NCI-H345 (cell line): ENCODE data around the gene PIBF1.
"Not testable (repeated sequence)": the region's sequence is repeated elsewhere in the genome, so short reads cannot be mapped to it uniquely, and the experiment has no call there.

Source experiments
- DNase-seq: peaks from one replicate; lab custom pipeline; 2025; lab: John Stamatoyannopoulos, UW

PIBF1 gene, protein sequence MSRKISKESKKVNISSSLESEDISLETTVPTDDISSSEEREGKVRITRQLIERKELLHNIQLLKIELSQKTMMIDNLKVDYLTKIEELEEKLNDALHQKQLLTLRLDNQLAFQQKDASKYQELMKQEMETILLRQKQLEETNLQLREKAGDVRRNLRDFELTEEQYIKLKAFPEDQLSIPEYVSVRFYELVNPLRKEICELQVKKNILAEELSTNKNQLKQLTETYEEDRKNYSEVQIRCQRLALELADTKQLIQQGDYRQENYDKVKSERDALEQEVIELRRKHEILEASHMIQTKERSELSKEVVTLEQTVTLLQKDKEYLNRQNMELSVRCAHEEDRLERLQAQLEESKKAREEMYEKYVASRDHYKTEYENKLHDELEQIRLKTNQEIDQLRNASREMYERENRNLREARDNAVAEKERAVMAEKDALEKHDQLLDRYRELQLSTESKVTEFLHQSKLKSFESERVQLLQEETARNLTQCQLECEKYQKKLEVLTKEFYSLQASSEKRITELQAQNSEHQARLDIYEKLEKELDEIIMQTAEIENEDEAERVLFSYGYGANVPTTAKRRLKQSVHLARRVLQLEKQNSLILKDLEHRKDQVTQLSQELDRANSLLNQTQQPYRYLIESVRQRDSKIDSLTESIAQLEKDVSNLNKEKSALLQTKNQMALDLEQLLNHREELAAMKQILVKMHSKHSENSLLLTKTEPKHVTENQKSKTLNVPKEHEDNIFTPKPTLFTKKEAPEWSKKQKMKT

DNA sequence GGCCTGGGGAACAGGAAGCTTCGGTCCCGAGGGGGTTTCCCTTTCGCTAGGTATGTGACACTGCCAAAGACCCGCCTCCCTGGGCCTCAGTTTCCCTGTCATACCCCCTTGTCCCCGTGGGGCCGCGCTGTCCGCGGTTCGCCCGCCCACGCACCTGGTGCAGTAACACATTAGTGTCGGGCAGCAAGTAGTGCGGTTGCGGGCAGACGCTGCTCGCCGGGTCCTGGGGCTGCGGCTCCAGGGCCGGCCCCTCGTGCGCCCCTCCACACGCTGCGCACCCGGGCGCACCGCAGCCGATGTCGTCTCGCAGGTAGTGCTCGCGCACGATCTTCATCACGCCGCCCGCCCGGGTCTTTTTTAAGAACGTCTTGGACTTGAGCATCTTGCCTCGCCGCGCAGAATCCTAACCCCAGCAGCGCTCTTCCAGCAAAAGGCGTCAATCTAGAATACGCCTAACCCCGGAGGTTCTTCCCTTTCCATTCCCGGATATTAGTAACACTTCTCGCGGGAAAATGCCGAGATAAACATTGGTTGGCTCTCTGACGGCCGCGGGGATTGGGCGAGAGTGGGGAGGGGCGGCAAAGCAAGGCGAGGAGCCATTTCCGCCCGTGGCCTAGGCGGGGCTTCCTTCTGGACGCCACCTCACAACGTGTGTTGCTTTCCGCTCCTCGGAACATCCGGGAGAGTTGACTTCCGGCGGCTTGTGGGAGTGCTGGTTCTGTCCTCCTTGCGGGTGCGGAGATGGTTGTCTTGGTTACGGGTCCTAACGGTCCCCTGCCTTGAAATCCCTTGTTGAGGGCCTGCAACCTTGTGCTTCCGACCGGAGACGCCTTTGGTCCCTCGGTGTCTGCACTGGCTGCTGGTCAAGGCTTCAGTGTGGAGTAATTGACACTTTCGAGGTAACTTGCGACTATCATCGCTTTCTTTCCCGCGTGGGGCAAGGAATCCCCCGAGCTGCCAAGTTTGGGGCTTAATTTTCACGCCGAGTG is at the start of gene PIBF1, which contains the start of gene DIS3:
Gene PIBF1, plus strand, starts transcription at position 683 of the 989 bp plus-strand sequence. CDS start 1,337 bp downstream, outside the sequence.
Gene DIS3, minus strand, starts transcription at position 450 of the 989 bp plus-strand sequence. Its CDS starts 68 bp downstream, at position 382.
- DNase-seq: peak; percentile 99

DNA sequence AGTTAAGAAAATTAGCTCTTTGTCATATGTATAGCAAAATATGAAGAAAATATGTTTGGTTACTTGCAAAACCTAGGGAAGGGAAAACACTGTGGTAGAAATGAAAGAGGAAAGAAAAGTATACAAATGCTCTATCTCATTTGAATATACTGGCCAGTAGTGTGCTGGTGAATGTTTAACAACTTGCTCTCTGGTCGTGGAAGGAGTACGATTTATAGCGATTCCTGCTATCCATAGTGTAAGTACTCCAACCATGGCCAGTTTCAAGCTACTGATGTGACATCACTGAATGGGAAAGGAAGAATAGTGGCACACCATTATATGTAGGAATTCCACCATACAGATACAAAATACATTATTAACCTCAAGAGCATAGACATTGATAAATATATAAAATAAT is 44.9 kb upstream of the PIBF1 start:
- no peak for DNase-seq

DNA sequence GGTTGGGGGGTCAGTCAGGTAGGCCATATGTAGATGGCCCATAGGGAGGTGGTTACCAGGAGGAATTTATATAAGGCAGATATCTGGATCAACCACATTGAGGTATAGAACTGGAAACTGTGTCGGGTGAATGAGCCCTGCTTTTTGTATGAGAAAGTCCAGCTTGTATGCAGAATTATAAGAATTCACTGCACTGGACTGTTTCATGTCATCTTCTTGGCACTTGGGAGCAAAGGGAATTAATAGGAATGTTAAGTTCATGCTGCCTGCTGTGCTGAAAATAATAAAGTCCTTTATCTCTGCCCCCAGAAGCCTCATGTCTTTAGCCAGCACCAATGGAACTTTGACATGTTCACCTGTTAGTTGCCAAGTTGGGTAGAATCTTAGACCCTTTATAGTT is 41.9 kb upstream of the PIBF1 start:
- no peak for DNase-seq

DNA sequence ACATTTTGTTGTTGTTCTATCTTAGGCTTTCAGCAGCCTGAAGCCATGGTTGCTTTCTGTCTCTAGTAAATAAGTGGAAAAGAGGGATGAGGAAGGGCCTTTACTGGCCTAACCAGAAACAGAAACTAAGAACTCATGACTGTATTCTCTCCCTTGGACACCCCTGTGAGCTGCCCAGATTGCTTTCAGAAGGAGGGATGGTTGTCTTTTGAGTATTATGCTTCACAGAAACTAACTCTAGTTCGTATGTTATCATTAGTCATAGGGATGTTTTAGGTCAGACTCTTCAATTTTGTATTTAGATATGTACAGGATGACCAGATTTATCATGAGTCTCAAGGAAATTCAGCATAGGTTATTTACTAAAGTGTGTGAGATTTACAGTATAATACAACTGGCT is 36.7 kb upstream of the PIBF1 start:
- no peak for DNase-seq

DNA sequence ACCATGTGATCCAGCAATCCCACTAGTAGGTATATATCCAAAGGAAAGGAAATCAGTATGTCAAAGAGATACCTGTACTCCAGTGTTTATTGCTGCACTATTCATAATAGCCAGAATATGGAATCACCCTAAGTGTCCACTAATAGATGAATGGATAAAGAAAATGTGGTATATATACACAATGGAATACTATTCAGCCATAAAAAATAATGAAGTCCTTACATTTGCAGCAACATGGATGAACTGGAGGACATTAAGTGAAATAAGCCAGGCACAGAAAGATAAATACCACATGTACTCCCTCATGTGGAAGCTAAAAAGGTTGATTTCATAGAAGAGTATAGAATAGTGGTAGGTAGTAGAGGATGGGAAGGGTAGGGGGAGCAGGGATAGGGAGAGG is 30.7 kb upstream of the PIBF1 start:
- DNase-seq: no peak

DNA sequence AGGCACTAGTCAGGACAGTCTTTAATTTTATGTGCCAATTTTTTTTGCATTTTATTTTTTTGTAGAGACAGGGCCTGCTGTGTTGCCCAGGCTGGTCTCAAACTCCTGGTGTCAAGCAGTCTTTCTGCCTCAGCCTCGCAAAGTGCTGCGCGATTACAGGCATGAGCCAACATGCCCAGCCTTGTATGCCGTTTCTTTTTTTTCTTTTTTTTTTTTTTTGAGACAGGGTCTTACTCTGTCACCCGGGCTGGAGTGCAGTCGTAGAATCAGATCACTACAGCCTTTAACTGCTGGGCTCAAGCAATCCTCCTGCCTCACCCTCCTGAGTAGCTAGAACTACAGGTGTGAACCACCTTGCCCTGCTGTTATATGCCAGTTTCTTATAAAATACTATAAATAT is 27.8 kb upstream of the PIBF1 start:
- no peak for DNase-seq

DNA sequence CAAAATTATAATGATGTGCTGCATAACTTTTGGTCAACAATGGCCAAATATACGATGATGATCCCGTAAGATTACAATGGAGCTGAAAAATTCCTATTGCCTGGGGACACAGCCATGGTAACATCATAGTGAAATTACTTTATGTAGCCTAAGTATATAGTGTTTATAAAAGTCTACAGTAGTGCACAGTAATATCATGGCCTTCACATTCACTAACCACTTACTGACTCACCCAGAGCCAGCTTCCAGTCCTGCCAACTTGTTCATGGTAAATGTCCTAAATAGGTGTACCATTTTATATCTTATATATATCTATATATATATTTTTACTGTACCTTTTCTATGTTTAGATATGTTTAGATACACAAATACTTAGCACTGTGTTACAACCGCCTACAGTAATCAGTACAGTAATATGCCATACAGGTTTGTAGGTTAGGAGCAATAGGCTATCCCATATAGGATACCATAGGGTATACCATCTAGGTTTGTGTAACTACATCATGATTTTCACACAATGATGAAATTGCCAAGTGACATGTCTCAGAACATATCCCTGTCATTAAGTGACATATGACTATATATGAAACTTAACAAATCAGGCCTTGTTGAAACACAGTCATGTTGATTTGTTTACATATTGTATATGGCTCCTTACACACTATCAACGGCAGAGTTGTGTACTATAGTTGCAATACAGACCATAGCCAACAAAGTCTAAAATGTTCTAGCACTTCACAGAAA is 24.0 kb upstream of the PIBF1 start:
- no peak for DNase-seq

DNA sequence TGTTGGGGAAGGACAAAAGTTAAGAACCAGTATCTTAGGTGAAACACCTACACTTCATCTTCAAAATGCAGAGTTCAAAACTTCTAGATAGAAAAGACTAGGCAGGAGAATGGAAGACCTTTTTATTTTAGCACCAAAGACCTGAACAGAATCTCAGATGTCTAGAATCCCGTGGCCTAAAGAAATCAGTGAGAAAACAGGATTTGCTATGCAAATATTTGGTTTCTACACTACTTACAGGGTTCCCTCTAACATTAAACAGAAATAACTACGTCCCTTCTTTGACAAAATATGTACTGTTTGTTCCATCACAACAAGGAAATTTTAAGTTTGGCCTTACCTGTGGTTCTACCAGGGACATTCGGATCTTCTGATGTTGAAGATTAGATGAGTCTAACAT is 21.7 kb upstream of the PIBF1 start:
- DNase-seq: no peak

DNA sequence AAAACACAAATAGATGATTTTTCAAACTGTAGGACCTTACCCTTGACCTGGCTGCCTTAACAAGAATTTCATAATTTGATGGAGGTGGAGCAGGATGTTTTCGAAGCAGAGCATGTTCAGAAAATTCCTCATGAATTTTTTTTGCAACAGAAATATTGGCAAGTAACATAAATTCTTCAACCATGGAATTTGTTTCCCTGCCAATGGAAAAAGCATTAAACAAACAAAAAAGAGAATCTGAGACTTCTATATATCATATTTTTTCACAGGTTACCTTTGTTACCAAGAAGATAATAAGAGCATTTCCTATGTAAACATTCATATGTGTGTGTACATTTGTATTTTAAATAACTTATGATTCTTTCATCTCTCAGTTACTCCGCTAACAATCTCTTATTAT is 18.5 kb upstream of the PIBF1 start:
- DNase-seq: no peak

DNA sequence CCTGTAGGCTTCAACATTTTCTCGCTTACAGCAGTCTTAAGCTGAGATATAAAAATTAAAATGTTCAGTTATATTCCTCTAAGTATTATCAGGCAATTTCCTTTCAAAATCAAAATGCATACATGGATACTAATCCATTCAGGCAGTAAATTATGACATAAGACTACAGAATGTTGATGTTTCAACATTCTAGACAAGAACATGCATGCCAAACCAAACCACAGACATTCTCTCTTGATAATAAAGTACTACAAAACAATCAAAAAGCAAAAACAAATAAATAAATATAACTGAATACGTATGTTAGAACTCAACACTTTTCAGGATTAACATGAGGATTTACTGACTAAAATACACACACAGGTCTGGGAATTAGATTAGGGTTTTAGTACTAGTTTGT is 7.9 kb upstream of the PIBF1 start:
- DNase-seq: no peak

DNA sequence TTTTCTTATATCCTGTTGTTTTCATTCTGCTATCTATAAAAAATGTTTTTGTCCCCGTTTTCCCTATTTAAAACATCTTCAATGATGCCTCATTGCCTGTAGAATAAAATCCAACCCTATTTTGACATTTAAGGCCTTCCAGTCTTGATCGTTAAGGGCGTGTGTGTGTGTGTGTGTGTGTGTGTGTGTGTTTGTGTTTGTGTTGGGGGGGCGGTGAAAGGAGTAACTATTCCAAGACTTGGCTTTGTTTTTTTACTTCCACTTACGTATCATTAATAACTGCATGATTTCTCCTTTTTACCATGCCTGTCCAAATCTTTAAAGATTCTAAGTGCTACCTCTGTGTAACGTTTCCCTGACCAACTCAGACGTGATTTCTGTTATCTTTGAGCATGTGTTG is 784 bp downstream of the PIBF1 start:
- no peak for DNase-seq

DNA sequence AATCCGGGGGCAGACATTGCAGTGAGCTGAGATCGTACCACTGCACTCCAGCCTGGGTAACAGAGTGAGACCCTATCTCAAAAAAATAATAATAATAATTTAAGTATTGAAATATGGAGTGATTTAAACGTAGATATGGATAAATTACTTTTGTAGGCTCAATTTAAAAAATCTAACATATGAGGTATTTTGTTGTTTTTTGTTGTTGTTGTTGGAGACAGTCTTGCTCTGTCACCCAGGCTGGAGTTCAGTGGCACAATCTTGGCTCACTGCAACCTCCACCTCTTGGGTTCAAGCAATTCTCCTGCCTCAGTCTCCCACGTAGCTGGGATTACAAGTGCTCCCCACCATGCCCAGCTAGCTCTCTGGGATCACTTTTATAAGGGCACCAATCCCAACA is 2.7 kb downstream of the PIBF1 start:
- not testable (repeated sequence) for DNase-seq

DNA sequence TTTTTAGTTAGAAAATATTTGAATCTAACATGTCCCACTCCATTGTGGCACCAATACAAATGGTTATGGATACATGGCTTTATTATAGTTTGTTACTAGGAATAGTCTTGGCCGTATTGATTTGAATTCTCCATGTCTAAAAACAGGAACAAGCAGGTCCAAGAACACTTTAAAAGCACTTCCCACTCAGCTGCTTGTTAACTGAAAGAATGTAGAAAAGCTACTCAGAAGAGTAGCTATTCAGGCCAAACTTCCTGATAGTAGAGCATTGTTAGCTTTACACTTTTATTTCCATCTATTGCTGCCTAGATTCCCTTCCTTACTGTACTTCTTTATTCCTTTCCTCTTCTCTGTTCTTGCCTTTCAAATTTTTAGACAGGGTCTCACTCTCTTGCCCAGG is 6.9 kb downstream of the PIBF1 start:
- DNase-seq: no peak

DNA sequence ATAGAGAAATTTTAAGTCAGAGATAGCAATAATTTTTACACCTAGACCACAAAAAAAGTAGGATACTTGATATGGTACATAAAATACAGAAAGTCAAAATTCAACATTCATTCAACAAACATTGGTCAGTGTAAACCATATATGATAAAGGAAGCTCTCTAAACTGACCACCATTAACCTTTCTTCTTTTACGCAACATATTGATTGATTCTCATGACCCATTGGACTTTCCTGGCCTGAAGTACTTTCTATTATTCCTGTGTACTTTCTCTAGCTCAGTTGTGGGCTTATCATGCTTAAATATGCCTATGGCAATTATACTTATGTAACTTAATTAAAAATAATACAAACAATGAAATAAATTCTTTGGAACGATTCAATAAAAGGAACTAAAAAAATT is 10.7 kb downstream of the PIBF1 start:
- no peak for DNase-seq

DNA sequence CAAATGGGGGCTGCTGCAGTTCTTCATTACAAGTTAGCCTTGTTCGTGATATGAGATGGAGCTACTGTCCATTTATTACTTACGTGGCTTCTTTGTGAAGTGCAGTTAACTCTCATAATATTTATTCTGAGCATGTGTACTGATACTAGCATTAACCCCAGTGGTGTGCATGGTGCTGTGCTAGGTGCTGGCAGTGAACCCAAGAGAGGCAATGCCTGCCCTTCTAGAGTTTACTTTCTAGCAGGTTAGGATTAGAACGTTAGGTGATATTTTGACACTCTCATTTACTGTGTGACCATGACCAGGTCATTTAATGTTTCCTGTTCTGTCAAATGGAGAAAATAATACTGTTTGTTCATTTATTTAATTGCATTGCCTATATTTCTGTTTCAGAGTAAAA is 16.9 kb downstream of the PIBF1 start:
- no peak for DNase-seq

DNA sequence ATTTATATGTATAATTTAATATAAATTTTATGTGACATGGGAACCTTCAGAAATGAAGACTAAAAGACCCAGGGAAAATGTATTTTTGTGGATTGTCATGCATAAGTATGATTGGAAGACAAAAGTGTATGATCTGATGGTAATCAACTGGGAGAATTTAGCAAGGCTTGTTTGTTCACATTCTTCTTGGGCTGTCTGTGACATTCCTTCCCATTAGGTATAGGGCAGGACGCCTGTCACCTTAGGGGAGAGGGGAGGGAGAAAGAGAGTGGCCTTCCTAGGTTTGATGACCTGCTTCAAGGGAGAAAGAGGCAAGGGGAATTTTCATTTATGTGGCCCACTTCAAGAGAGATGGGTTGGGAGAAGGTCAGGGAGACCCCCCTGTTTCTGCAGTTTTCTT is 22.4 kb downstream of the PIBF1 start:
- no peak for DNase-seq

DNA sequence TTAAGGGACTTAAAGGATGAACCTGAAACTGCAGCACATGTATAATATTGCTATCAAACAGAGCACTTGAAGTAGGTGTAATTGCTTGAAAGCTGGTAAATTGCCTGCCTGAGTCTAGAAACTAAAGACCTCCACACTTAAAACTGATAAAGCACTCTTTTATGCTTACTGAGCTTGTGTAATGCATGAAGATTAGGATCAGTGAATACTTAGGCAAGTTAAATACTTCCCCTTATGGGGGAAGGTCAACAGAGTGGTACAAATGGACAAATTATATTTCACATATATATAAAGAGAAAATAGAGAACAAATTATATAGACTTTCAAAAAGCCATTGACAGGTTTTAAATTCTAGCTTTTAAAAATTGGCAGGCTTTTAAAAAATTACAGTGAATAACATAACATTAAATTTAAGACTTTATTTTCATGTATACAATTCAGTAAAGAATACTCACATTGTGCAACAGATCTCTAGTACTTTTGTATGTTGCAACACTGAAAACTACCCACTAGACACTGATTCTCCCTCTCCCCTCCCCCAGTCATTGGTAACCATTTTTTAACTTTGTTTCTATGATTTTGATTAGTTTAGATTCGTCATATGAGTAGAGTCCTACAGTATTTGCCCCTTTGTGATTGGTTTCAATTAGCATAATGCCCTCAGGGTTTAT is 23.9 kb downstream of the PIBF1 start:
- DNase-seq: no peak

DNA sequence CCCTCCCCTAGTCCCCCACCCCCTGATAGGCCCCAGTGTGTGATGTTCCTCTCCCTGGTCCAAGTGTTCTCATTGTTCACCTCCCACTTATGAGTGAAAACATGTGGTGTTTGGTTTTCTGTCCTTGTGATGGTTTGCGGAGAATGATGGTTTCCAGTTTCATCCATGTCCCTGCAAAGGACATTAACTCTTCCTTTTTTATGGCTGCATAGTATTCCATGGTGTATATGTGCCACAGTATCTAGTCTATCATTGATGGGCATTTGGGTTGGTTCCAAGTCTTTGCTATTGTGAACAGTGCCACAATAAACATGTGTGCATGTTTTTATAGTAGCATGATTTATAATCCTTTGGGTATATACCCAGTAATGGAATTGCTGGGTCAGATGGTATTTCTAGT is 24.6 kb downstream of the PIBF1 start:
- DNase-seq: not testable (repeated sequence)

DNA sequence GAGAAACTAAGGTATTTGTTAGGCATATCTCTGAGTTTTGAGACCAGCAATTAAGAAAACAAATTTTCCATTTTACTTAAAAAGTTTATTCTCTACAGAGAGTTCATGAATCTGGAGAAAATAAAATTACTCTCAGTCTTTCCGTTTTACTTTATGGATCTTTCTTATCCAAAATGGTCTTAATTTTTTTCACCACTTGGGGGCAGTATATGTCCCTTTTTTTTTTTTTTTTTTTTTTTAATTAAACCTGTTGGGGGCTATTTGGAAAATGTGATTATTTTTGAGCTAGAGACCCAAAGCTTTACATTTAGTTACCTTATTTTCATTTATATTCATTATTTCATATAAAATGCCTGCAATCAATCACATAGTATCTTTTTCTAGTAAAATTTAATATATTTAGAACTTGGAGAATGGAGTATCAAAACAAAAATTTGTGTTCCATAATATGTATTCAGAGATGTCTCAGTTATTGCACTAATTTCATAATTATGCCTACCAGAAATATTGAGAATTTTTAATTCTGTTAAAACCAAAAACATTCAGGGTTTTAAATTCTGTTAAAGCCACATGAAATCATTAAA is 27.1 kb downstream of the PIBF1 start:
- peak; percentile 6 for DNase-seq

DNA sequence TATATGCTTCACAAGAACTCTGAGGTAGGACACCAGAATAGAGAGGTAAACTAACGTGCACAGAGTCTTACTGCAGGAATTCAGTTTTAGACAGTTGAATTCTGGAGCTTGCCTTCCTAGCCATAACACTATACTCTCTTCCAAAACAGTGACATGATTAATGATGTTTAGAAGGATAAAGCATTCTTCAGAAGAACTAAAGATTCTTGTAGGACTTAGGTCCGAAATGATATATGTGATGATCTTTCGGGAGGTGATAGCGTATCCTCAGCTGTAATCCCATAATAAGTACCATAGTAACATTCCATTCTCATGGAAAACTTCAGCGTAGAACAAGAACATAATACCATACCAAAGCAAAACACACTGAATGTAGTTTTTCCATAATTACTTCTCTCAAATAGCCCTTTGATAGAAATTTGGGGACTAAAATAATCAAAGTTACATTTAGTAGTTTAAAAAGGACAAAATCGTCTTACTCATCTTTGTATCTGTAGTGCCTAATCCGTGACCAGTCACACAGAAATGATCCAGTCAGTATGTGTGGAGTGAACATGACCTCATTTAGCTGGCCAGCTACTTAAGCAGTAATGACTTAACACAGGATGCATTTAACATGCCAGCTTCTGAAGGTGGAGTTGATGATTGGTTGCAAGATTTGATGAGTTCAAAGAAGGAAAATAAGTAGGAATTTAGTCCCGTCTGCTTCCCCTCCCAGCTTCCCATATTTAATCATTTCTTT is 38.4 kb downstream of the PIBF1 start:
- no peak for DNase-seq
